ENCODE results near the gene P2RY12. TPM values are rescaled to one million over a fixed set of nuclear protein-coding genes. Genes with fewer than 3 reads are reported as not detected.

P2RY12 gene
- total RNA-seq, 1 donor from 2014 or later, result not detected

GRCh38 chr3:151345859-151346258 lies 38.7 kb downstream of the P2RY12 start:
- ATAC-seq, result no peak

- no peak for ATAC-seq
These were observed 52.9 kb downstream of the P2RY12 start for GRCh38 chr3:151331696-151332095.

- no peak for ATAC-seq
These were observed 53.7 kb downstream of the P2RY12 start for GRCh38 chr3:151330899-151331298.

GRCh38 chr3:151330379-151330778 lies 54.2 kb downstream of the P2RY12 start:
- ATAC-seq, result no peak

- ATAC-seq, result no peak
These were observed 55.2 kb downstream of the P2RY12 start, which contains the start of gene P2RY13 for GRCh38 chr3:151329363-151329762. Gene P2RY13, minus strand, starts transcription at chr3:151329549. Its CDS starts 21 bp downstream, at chr3:151329528.

- ATAC-seq, result peak; percentile 65
These were observed 56.1 kb downstream of the P2RY12 start for GRCh38 chr3:151328298-151328995.

GRCh38 chr3:151327571-151328198 lies 56.9 kb downstream of the P2RY12 start:
- ATAC-seq, result peak; percentile 35

- ATAC-seq, result no peak
These were observed 62.0 kb downstream of the P2RY12 start for GRCh38 chr3:151322511-151322910.

GRCh38 chr3:151321526-151321925 lies 63.0 kb downstream of the P2RY12 start:
- no peak for ATAC-seq

- peak; percentile 45 for ATAC-seq
These were observed 64.4 kb downstream of the P2RY12 start for GRCh38 chr3:151320131-151320530.

- ATAC-seq, result no peak
These were observed 64.9 kb downstream of the P2RY12 start for GRCh38 chr3:151319628-151320027.

- peak; percentile 70 for ATAC-seq
These were observed 65.6 kb downstream of the P2RY12 start for GRCh38 chr3:151318991-151319390.

GRCh38 chr3:151318313-151318712 lies 66.2 kb downstream of the P2RY12 start:
- ATAC-seq, result no peak

GRCh38 chr3:151316267-151316991 lies 68.1 kb downstream of the P2RY12 start, which contains the start of gene GPR87:
Gene GPR87, minus strand, starts transcription at chr3:151316820. Its CDS starts 16,720 bp downstream, at chr3:151300100.
- peak; percentile 91 for ATAC-seq

- peak; percentile 83 for ATAC-seq
These were observed 68.7 kb downstream of the P2RY12 start for GRCh38 chr3:151315846-151316245.

- no peak for ATAC-seq
These were observed 69.4 kb downstream of the P2RY12 start for GRCh38 chr3:151315136-151315535.

GRCh38 chr3:151314593-151314992 lies 70.0 kb downstream of the P2RY12 start:
- no peak for ATAC-seq

GRCh38 chr3:151314137-151314536 lies 70.4 kb downstream of the P2RY12 start:
- no peak for ATAC-seq

GRCh38 chr3:151312972-151313371 lies 71.6 kb downstream of the P2RY12 start:
- ATAC-seq, result no peak

GRCh38 chr3:151309566-151309965 lies 75.0 kb downstream of the P2RY12 start:
- no peak for ATAC-seq

- no peak for ATAC-seq
These were observed 76.7 kb downstream of the P2RY12 start for GRCh38 chr3:151307583-151308488.

- ATAC-seq, result peak; percentile 71
These were observed 77.4 kb downstream of the P2RY12 start for GRCh38 chr3:151307131-151307530.

Data from esophagus mucosa (tissue), 1 donor.